Measurements from ENCODE around the gene PRKD1.

DNA sequence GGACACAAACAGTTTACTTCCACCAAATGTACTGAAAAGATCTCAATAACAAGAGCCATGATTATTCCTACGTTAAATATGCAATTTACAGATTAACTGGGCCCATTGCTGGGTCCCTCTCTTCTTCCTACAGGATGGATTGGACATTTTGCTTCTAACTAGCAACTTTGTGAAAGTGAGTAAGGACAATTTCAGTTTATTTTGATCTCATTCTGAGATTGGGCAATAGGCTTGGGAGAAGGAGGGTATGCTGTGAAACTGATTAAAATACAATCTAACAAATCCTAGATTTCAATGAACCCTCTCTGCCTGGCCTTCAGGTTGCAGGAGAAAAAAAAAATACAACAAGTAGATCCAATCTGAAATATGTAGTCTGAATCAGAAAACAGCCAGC is 121.5 kb downstream of the PRKD1 start:
- TF ChIP-seq, protein P1, sequence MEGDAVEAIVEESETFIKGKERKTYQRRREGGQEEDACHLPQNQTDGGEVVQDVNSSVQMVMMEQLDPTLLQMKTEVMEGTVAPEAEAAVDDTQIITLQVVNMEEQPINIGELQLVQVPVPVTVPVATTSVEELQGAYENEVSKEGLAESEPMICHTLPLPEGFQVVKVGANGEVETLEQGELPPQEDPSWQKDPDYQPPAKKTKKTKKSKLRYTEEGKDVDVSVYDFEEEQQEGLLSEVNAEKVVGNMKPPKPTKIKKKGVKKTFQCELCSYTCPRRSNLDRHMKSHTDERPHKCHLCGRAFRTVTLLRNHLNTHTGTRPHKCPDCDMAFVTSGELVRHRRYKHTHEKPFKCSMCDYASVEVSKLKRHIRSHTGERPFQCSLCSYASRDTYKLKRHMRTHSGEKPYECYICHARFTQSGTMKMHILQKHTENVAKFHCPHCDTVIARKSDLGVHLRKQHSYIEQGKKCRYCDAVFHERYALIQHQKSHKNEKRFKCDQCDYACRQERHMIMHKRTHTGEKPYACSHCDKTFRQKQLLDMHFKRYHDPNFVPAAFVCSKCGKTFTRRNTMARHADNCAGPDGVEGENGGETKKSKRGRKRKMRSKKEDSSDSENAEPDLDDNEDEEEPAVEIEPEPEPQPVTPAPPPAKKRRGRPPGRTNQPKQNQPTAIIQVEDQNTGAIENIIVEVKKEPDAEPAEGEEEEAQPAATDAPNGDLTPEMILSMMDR (conservative IDR thresholded peaks at IDR 0.05 in 1 of 2, IDR thresholded peaks at IDR 0.05 in 1 of 2; ENCODE audit: low read depth in 1 of 2, low read length in 2 of 2), result no peak
- no peak for TF ChIP-seq EZH2 (IDR thresholded peaks at IDR 0.05; ENCODE audit: low read length, missing control alignments)
